GM13976 (cell line): ENCODE results near the gene SDC1.
"Not testable (repeated sequence)": the region's sequence is repeated elsewhere in the genome, so short reads cannot be mapped to it uniquely, and the experiment has no call there.

Experiments
- DNase-seq: peaks from one replicate; pipeline ENCODE4 v3.0.0; 2012; ENCODE audit warnings: low spot score
- in situ Hi-C: fragments of 300-500 bp; cut with MboI; formaldehyde crosslinking; loops from one replicate; pipeline ENCODE4 v1.12.0; 2022; ENCODE audit warnings: low sequenced_read_pairs, mixed read lengths, inconsistent platforms; ENCODE audit not compliant: unreplicated experiment
- TF ChIP-seq, protein P1 (sequence below): IDR thresholded peaks from 2 replicates; pipeline ENCODE4 v1.5.1; 2012; ENCODE audit warnings: borderline replicate concordance, mild to moderate bottlenecking; ENCODE audit not compliant: insufficient read depth; ENCODE audit errors: extremely low read depth, missing control alignments, control extremely low read depth

Gene SDC1

DNA sequence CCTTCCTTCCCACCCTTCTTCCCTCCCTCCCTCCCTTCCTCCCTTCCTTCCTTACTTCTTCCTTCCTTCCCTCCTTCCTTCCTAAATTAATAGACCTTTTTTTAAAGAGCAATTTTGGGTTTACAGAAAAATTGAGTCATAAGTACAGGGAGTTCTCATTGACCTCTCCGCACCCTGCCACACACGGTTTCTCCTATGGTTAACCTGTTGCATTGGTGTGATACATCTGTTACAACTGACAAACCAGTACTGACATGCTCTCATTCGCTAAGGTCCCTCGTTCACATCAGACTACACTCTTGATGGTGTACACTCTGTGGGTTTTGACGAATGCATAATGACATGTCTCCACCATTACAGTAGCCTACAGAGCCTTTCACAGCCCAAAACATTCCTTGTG is 11.6 kb upstream of the SDC1 start:
- in situ Hi-C loops = loop anchor here (25.0 kb wide), 1 partner anchor 401 kb away; no protein-coding TSS in a partner anchor
- TF ChIP-seq, protein P1, sequence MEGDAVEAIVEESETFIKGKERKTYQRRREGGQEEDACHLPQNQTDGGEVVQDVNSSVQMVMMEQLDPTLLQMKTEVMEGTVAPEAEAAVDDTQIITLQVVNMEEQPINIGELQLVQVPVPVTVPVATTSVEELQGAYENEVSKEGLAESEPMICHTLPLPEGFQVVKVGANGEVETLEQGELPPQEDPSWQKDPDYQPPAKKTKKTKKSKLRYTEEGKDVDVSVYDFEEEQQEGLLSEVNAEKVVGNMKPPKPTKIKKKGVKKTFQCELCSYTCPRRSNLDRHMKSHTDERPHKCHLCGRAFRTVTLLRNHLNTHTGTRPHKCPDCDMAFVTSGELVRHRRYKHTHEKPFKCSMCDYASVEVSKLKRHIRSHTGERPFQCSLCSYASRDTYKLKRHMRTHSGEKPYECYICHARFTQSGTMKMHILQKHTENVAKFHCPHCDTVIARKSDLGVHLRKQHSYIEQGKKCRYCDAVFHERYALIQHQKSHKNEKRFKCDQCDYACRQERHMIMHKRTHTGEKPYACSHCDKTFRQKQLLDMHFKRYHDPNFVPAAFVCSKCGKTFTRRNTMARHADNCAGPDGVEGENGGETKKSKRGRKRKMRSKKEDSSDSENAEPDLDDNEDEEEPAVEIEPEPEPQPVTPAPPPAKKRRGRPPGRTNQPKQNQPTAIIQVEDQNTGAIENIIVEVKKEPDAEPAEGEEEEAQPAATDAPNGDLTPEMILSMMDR = no peak
- DNase-seq = no peak

DNA sequence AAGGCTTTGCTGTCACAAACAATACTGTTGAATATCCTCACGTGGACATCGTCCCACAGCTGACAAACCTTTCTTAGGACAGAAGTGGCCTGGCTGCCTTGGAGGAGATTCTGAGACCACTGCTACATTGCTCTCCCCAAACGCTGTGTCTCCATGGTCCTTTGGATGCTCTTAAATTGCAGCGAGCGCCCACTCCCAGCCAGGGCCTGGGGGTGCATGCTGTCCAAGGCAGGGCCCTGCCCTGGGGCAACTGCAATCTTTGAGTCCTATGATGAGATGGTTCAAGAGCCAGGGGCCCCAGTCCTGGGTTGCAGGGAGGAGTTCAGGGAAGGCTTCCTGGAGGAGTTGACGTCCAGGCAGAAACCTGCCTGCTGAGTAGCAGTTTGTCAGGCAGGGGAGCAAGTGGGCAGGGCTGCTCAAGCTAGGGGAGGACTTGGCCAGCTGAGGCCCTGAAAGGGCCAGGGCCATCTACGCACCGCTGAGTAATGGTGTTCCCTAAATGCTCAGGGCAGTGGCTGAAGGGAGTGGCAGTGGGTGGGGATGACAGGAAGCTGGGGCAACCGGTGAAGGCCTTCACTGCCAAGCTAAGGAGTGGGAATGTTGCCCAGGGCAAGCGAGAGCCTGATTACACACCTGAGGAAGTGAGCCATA is 10.8 kb upstream of the SDC1 start:
- TF ChIP-seq, protein P1 = no peak
- no peak for DNase-seq
- in situ Hi-C loops = loop anchor here (25.0 kb wide), 1 partner anchor 402 kb away; no protein-coding TSS in a partner anchor

DNA sequence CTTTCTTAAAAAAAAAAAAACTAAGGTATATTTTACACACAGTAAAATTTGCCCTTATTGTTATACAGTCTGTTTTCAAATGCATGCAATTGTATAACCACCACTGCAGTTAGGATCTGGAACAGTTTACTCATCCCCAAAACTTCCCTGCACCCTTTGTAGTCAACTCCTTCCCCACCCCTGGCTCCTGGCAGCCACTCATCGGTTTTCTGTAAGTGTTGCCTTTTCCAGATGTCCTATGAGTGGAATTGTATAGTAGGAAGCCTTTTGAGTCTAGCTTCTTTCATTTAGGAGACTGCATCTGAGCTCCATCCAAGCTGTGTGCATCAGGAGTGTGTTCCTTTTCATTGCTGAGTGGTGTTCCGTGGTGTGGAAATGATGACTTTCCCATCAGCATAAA is 9.7 kb upstream of the SDC1 start:
- not testable (repeated sequence) for DNase-seq
- in situ Hi-C loops = loop anchor here (25.0 kb wide), 1 partner anchor 403 kb away; no protein-coding TSS in a partner anchor

DNA sequence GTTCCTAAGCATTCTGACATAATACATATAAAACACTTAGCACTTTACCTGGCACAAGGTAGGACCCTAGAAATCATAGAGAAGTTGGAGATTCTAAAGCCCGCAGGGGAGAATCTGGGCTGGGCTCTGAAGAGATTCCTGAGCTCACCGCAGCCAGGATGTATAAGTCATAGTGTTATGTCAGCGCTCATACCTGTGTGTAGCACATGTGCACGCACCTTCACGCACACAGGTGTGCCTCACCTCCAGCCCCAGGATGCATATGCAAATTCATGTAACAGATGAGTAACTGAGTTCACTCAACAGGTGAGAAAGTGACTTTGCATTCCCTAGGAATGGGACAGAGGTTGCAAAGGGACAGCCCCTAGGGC is 7.9 kb upstream of the SDC1 start:
- in situ Hi-C loops = loop anchor here (25.0 kb wide), 1 partner anchor 404 kb away; no protein-coding TSS in a partner anchor
- TF ChIP-seq, protein P1 = no peak
- no peak for DNase-seq

DNA sequence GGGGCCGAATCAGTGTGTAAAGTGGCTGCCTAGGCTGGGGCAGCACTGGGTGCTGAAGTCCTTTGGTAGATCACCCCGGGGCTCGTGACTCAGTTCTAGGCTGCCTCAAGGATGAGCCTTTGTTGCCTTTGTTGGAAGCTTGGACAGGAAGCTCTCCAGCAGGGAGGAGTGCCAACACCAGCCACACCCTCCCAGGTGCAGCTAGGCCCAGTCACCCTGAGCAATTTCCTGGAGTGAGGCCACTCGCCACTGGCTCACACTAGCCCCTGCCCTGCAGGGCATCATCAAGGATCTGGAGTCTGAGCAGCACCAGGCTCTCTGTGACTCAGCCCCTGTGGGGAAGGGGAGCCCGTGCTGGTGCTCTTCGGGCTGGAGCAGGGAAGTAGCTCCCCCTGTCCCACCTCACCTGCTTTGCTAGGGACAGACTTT is 6.7 kb upstream of the SDC1 start:
- TF ChIP-seq, protein P1 = no peak
- no peak for DNase-seq
- in situ Hi-C loops = loop anchor here (25.0 kb wide), 1 partner anchor 406 kb away; no protein-coding TSS in a partner anchor

DNA sequence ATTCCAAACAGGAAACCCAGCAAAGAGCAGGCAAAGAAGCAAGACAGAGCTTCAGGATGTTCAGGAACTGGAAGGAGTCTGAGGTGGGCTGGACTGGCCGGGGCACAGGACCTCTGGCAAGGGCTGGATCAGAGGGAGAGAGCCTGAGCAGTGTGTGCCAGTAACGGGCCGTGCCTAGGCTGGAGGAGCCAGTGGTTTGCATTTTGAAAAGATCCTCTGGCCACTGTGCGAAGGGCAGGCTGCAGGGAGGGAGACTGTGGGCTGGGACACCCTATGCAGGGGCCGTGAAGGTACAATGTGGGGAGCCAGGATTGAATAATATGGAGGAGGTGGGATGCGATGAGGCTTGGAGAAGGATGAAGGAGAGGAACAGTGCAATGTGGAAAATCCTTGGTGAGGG is 6.2 kb upstream of the SDC1 start:
- TF ChIP-seq, protein P1 = no peak
- in situ Hi-C loops = loop anchor here (25.0 kb wide), 1 partner anchor 406 kb away; no protein-coding TSS in a partner anchor
- no peak for DNase-seq

DNA sequence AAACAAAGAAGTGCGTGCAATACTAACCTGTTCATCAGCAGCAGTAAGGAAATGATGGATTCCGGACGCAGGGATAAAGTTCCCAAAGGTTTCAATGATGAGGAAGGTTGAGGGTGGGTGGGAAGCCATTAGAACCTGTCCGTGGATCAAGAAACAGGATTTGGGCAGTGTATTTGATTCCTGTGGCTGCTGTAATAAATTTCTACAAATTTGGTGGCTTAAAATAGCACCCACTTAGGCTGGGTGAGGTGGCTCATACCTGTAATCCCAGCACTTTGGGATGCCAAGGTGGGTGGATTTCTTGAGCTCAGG is 5.1 kb upstream of the SDC1 start:
- in situ Hi-C loops = loop anchor here (25.0 kb wide), 1 partner anchor 407 kb away; no protein-coding TSS in a partner anchor

More for the DNA sequence above, 5.1 kb upstream of the SDC1 start:
- DNase-seq = no peak
- TF ChIP-seq, protein P1 = no peak
